ENCODE results near the gene ADAMTS20. TPM values are rescaled to one million over a fixed set of nuclear protein-coding genes. Genes with fewer than 3 reads are reported as not detected.
"Not testable (repeated sequence)": the region's sequence is repeated elsewhere in the genome, so short reads cannot be mapped to it uniquely, and the experiment has no call there.

ADAMTS20 gene
- total and polyA plus RNA-seq, 2 experiments from 2014 or later: not detected

- H3K4me1 ChIP-seq (ENCODE audit: insufficient read depth): peaks cover 16% of the 10 kb centered on the region
Observed at GRCh38 chr12:43345023-43345422, 207.0 kb downstream of the ADAMTS20 start.

DNA sequence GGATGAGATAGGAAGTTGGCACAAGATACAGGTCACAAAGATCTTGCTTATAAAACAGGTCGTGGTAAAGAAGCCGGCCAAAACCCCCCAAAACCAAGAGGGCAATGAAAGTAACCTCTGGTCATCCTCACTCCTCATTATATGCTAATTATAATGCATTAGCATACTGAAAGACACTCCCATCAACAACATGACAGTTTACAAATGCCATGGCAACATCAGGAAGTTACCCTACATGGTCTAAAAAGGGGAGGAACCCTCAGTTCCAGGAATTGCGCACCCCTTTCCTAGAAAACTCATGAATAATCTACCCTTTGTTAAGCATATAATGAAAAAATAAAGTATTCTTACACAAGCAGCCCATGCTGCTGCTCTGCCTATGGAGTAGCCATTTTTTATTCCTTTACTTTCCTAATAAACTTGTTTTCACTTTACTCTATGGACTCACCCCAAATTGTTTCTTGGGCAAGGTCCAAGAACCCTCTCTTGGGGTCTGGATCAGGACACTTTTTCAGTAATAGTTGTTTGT, 210.2 kb downstream of the ADAMTS20 start:
- Histone ChIP-seq H3K4me1 (ENCODE audit: insufficient read depth) (peaks cover 27% of the 10 kb centered on the region), H3F3A (ENCODE audit: insufficient read depth) (peaks cover 28% of the 10 kb centered on the region)
- in situ Hi-C loops (cut with MboI); H3K79me2 ChIP-seq (ENCODE audit: insufficient read depth); DNase-seq; H3K27ac ChIP-seq; H4K20me1 ChIP-seq (ENCODE audit: insufficient read depth); H2AFZ ChIP-seq; H3K4me3 ChIP-seq; H3K9me3 ChIP-seq (ENCODE audit: low read depth); H3K27me3 ChIP-seq (replicated peaks; ENCODE audit: insufficient read depth); H3K9me2 ChIP-seq (ENCODE audit: insufficient read depth); H3K36me3 ChIP-seq (ENCODE audit: low read depth); H3K4me2 ChIP-seq (ENCODE audit: unreplicated experiment); H3K9ac ChIP-seq: not testable (repeated sequence)
- 83% methylated on average over 3 of the region's 3 CpGs for WGBS, 2 experiments (ENCODE audit: low coverage in 1 of 2, low lambda C conversion rate in 2 of 2, missing lambda C conversion rate in 2 of 2)

More at GRCh38 chr12:43345023-43345422, 207.0 kb downstream of the ADAMTS20 start:
- Histone ChIP-seq H3K36me3 (ENCODE audit: low read depth) (no peaks in the 10 kb centered on the region), H3K4me2 (ENCODE audit: unreplicated experiment) (no peak overlapping the region), H3K9ac (no peak overlapping the region), H3F3A (ENCODE audit: insufficient read depth) (peaks cover 4% of the 10 kb centered on the region; the same call in 1 of the 2 replicates), H4K20me1 (ENCODE audit: insufficient read depth) (no peaks in the 10 kb centered on the region), H3K79me2 (ENCODE audit: insufficient read depth) (no peaks in the 10 kb centered on the region), H2AFZ (no peak overlapping the region), H3K9me3 (ENCODE audit: low read depth) (no peaks in the 10 kb centered on the region), H3K27me3 (replicated peaks; ENCODE audit: insufficient read depth) (no peaks in the 10 kb centered on the region), H3K27ac (no peak overlapping the region), H3K9me2 (ENCODE audit: insufficient read depth) (no peaks in the 10 kb centered on the region), H3K4me3 (no peak overlapping the region)
- TF ChIP-seq EZH2 (IDR thresholded peaks at IDR 0.05; ENCODE audit: insufficient read depth, poor library complexity, severe bottlenecking) (no peak), EZH2phosphoT487 (IDR thresholded peaks at IDR 0.05; ENCODE audit: insufficient read depth, low read depth) (no peak)
- WGBS, 2 experiments (ENCODE audit: low coverage in 1 of 2, low lambda C conversion rate in 2 of 2, missing lambda C conversion rate in 2 of 2): 41 to 46% methylated on average over 1 of the region's 1 CpG
- in situ Hi-C loops (cut with MboI): no loop called here
- DNase-seq: no peak

DNA sequence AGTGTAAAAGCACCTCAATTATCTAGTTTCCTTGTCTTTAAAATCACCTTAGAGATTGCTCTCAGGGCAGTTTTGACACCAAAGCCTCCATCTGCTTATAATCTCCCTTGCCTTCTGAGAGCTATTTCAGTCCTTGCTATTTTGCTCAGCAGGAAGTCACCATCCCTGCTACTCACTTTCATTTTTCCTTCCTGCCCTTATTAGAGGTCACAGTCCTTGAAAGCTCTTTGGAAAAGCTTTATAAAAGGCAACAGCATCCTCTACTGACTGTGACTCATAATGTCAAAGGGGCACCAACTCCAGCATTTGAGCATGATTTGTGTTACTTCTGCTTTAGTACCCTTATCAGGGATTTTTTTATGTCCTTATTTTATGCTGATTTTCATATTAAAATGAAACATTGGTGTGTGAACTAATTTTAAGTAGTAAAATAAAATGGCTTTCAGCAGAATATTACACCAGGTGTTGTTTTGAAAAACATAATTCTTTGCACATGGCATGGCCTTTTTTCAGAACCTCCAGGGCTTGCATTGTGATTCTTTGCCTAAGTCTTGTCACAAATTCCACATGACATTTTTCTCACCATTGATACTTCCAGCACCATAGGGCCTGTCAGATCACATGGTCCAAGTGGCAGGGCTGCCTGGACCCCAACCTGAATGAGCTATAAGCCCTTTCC, 213.0 kb downstream of the ADAMTS20 start:
- Histone ChIP-seq H3K27ac (peak overlapping the region; percentile 59), H3K36me3 (ENCODE audit: low read depth) (no peaks in the 10 kb centered on the region), H3K79me2 (ENCODE audit: insufficient read depth) (no peaks in the 10 kb centered on the region), H3K4me1 (ENCODE audit: insufficient read depth) (peaks cover 42% of the 10 kb centered on the region), H3K9me2 (ENCODE audit: insufficient read depth) (no peaks in the 10 kb centered on the region), H3K9ac (0 out of 2 replicates have a peak overlapping the region, but pooled peaks have one; percentile 13), H3K4me2 (ENCODE audit: unreplicated experiment) (peak overlapping the region; percentile 72), H4K20me1 (ENCODE audit: insufficient read depth) (no peaks in the 10 kb centered on the region), H3K27me3 (replicated peaks; ENCODE audit: insufficient read depth) (no peaks in the 10 kb centered on the region), H2AFZ (no peak overlapping the region), H3K4me3 (peak overlapping the region; percentile 17), H3K9me3 (ENCODE audit: low read depth) (no peaks in the 10 kb centered on the region), H3F3A (ENCODE audit: insufficient read depth) (peaks cover 28% of the 10 kb centered on the region)
- TF ChIP-seq EZH2phosphoT487 (IDR thresholded peaks at IDR 0.05; ENCODE audit: insufficient read depth, low read depth): no peak
- no peak for TF ChIP-seq EZH2 (IDR thresholded peaks at IDR 0.05; ENCODE audit: insufficient read depth, poor library complexity, severe bottlenecking)
- DNase-seq: peak; percentile 78
- in situ Hi-C loops (cut with MboI): loop anchor here (10.0 kb wide), 1 partner anchor 864 kb away; no protein-coding TSS in a partner anchor

GRCh38 chr12:43337571-43338444, 214.2 kb downstream of the ADAMTS20 start:
- 1 to 2% methylated on average over 4 of the region's 4 CpGs for WGBS, 2 experiments (ENCODE audit: low coverage in 1 of 2, low lambda C conversion rate in 2 of 2, missing lambda C conversion rate in 2 of 2)
- peak; percentile 77; the same call in 1 of the 2 replicates for TF ChIP-seq EZH2phosphoT487 (IDR thresholded peaks at IDR 0.05; ENCODE audit: insufficient read depth, low read depth)
- no peak for TF ChIP-seq EZH2 (IDR thresholded peaks at IDR 0.05; ENCODE audit: insufficient read depth, poor library complexity, severe bottlenecking)
- Histone ChIP-seq H3K36me3 (ENCODE audit: low read depth) (no peaks in the 10 kb centered on the region), H3K79me2 (ENCODE audit: insufficient read depth) (no peaks in the 10 kb centered on the region), H4K20me1 (ENCODE audit: insufficient read depth) (no peaks in the 10 kb centered on the region), H3F3A (ENCODE audit: insufficient read depth) (peaks cover 39% of the 10 kb centered on the region), H3K27ac (peak overlapping the region; percentile 59), H2AFZ (no peak overlapping the region), H3K9ac (no peak overlapping the region), H3K27me3 (replicated peaks; ENCODE audit: insufficient read depth) (no peaks in the 10 kb centered on the region), H3K4me2 (ENCODE audit: unreplicated experiment) (peak overlapping the region; percentile 72), H3K9me2 (ENCODE audit: insufficient read depth) (no peaks in the 10 kb centered on the region), H3K4me1 (ENCODE audit: insufficient read depth) (peaks cover 53% of the 10 kb centered on the region), H3K4me3 (peak overlapping the region; percentile 17; the same call in 1 of the 2 replicates), H3K9me3 (ENCODE audit: low read depth) (no peaks in the 10 kb centered on the region)
- DNase-seq: peak; percentile 66
- in situ Hi-C loops (cut with MboI): loop anchor here (10.0 kb wide), 1 partner anchor 863 kb away; no protein-coding TSS in a partner anchor

Data from GM23248 (cell line).